Measurements from ENCODE around the gene PLD6.

Gene PLD6

GRCh38 chr17:17156511-17156910, 49.6 kb downstream of the PLD6 start:
- DNase-seq (ENCODE audit: low read depth): no peak
- no peak for TF ChIP-seq CTCF (IDR thresholded peaks at IDR 0.05; ENCODE audit: low read length, missing control alignments)
- no peak overlapping the region for H3K4me3 ChIP-seq (replicated peaks; ENCODE audit: low read depth, low read length)

- peak; percentile 66 for DNase-seq (ENCODE audit: low read depth)
- H3K4me3 ChIP-seq (replicated peaks; ENCODE audit: low read depth, low read length): no peak overlapping the region
- TF ChIP-seq CTCF (IDR thresholded peaks at IDR 0.05; ENCODE audit: low read length, missing control alignments): no peak
Observed at GRCh38 chr17:17156107-17156506, 50.0 kb downstream of the PLD6 start.

- DNase-seq (ENCODE audit: low read depth): no peak
- no peak overlapping the region for H3K4me3 ChIP-seq (replicated peaks; ENCODE audit: low read depth, low read length)
- TF ChIP-seq CTCF (IDR thresholded peaks at IDR 0.05; ENCODE audit: low read length, missing control alignments): no peak
Observed at GRCh38 chr17:17155568-17155967, 50.6 kb downstream of the PLD6 start.

GRCh38 chr17:17154981-17155380, 51.2 kb downstream of the PLD6 start:
- DNase-seq (ENCODE audit: low read depth): no peak
- TF ChIP-seq CTCF (IDR thresholded peaks at IDR 0.05; ENCODE audit: low read length, missing control alignments): no peak
- H3K4me3 ChIP-seq (replicated peaks; ENCODE audit: low read depth, low read length): no peak overlapping the region

GRCh38 chr17:17154556-17154955, 51.6 kb downstream of the PLD6 start:
- no peak overlapping the region for H3K4me3 ChIP-seq (replicated peaks; ENCODE audit: low read depth, low read length)
- DNase-seq (ENCODE audit: low read depth): no peak
- no peak for TF ChIP-seq CTCF (IDR thresholded peaks at IDR 0.05; ENCODE audit: low read length, missing control alignments)

- H3K4me3 ChIP-seq (replicated peaks; ENCODE audit: low read depth, low read length): no peak overlapping the region
- TF ChIP-seq CTCF (IDR thresholded peaks at IDR 0.05; ENCODE audit: low read length, missing control alignments): no peak
- no peak for DNase-seq (ENCODE audit: low read depth)
Observed at GRCh38 chr17:17153709-17154108, 52.4 kb downstream of the PLD6 start.

- no peak for DNase-seq (ENCODE audit: low read depth)
- H3K4me3 ChIP-seq (replicated peaks; ENCODE audit: low read depth, low read length): no peak overlapping the region
- TF ChIP-seq CTCF (IDR thresholded peaks at IDR 0.05; ENCODE audit: low read length, missing control alignments): no peak
Observed at GRCh38 chr17:17153071-17153470, 53.1 kb downstream of the PLD6 start.

Data from fibroblast of pulmonary artery (primary cell).